Measurements from ENCODE around the gene ATP5PD.

The ATP5PD gene

GRCh38 chr17:75046407-75047289, at the start of gene ATP5PD, which contains the start of gene KCTD2:
Gene ATP5PD, minus strand, starts transcription at chr17:75046969. Its CDS starts 4,319 bp downstream, at chr17:75042650.
Gene KCTD2, plus strand, starts transcription at chr17:75047225. Its CDS starts 26 bp downstream, at chr17:75047251.
- FAIRE-seq (peak; percentile 97), DNase-seq (ENCODE audit: low spot score) (peak; percentile 99)

GRCh38 chr17:75096082-75096625, 49.4 kb upstream of the ATP5PD start:
- FAIRE-seq (peak; percentile 98), DNase-seq (ENCODE audit: low spot score) (peak; percentile 96)

- DNase-seq (ENCODE audit: low spot score) (no peak), FAIRE-seq (no peak)
Observed at GRCh38 chr17:75094871-75095399, 48.2 kb upstream of the ATP5PD start.

- no peak for DNase-seq (ENCODE audit: low spot score)
- FAIRE-seq = no peak
Observed at GRCh38 chr17:75093548-75094158, 46.9 kb upstream of the ATP5PD start.

- FAIRE-seq = peak; percentile 97
- no peak for DNase-seq (ENCODE audit: low spot score)
Observed at GRCh38 chr17:75091855-75092327, 45.1 kb upstream of the ATP5PD start.

- DNase-seq (ENCODE audit: low spot score) (no peak), FAIRE-seq (no peak)
Observed at GRCh38 chr17:75090871-75091854, 44.4 kb upstream of the ATP5PD start.

GRCh38 chr17:75088465-75089417, 42.0 kb upstream of the ATP5PD start:
- no peak for FAIRE-seq
- no peak for DNase-seq (ENCODE audit: low spot score)

GRCh38 chr17:75087558-75088453, 41.0 kb upstream of the ATP5PD start, which contains the start of gene SLC16A5:
Gene SLC16A5, plus strand, starts transcription at chr17:75087954. Its CDS starts 5,683 bp downstream, at chr17:75093637.
- no peak for DNase-seq (ENCODE audit: low spot score)
- FAIRE-seq = no peak

- DNase-seq (ENCODE audit: low spot score) (no peak), FAIRE-seq (no peak)
Observed at GRCh38 chr17:75087182-75087557, 40.4 kb upstream of the ATP5PD start.

- DNase-seq (ENCODE audit: low spot score) (no peak), FAIRE-seq (no peak)
Observed at GRCh38 chr17:75086496-75087181, 39.9 kb upstream of the ATP5PD start.

GRCh38 chr17:75084039-75084660, 37.4 kb upstream of the ATP5PD start:
- no peak for DNase-seq (ENCODE audit: low spot score)
- FAIRE-seq = no peak

GRCh38 chr17:75082683-75083082, 35.9 kb upstream of the ATP5PD start:
- FAIRE-seq = no peak
- DNase-seq (ENCODE audit: low spot score) = no peak

GRCh38 chr17:75081611-75082540, 35.1 kb upstream of the ATP5PD start:
- DNase-seq (ENCODE audit: low spot score) (no peak), FAIRE-seq (no peak)

GRCh38 chr17:75079023-75079373, 32.2 kb upstream of the ATP5PD start:
- DNase-seq (ENCODE audit: low spot score) (no peak), FAIRE-seq (peak; percentile 71)

GRCh38 chr17:75078284-75079022, 31.7 kb upstream of the ATP5PD start:
- FAIRE-seq = peak; percentile 32

More at GRCh38 chr17:75078284-75079022, 31.7 kb upstream of the ATP5PD start:
- DNase-seq (ENCODE audit: low spot score) = peak; percentile 93
